ENCODE measurements around the gene MORC1.

The MORC1 gene

GRCh38 chr3:108946292-108947285 is 171.3 kb downstream of the MORC1 start:
- DNase-seq (ENCODE audit: low spot score), result no peak

GRCh38 chr3:108940568-108941263 is 177.2 kb downstream of the MORC1 start:
- DNase-seq (ENCODE audit: low spot score), result no peak

GRCh38 chr3:108940166-108940565 is 177.8 kb downstream of the MORC1 start:
- no peak for DNase-seq (ENCODE audit: low spot score)

- DNase-seq (ENCODE audit: low spot score), result no peak
These were observed 180.8 kb downstream of the MORC1 start for GRCh38 chr3:108936924-108937689.

- no peak for DNase-seq (ENCODE audit: low spot score)
These were observed 186.9 kb downstream of the MORC1 start for GRCh38 chr3:108931035-108931434.

GRCh38 chr3:108918866-108919265 is 199.1 kb downstream of the MORC1 start:
- DNase-seq (ENCODE audit: low spot score), result no peak

GRCh38 chr3:108914774-108915641 is 202.9 kb downstream of the MORC1 start:
- peak; percentile 41 for DNase-seq (ENCODE audit: low spot score)

GRCh38 chr3:108909799-108910198 is 208.1 kb downstream of the MORC1 start:
- no peak for DNase-seq (ENCODE audit: low spot score)
